Astrocyte of the cerebellum (primary cell): ENCODE results near the gene CGRRF1.

Experiments used
- DNase-seq: peaks from one replicate; pipeline ENCODE4 v3.0.0-alpha.2; 2011; ENCODE audit warnings: low read depth
- H3K4me3 ChIP-seq: 2 replicates; pipeline ENCODE4 v1.5.1; 2011; ENCODE audit warnings: mild to moderate bottlenecking, low read depth, low read length, moderate library complexity
- in situ Hi-C: cut with HindIII; loops from 2 replicates; pipeline ENCODE4 v1.10.0; 2017; ENCODE audit warnings: low sequenced_read_pairs
- TF ChIP-seq, protein P1 (sequence below): IDR thresholded peaks from 2 replicates; pipeline ENCODE4 v1.5.1; 2012; ENCODE audit warnings: low read length, low read depth, moderate library complexity, mild to moderate bottlenecking; ENCODE audit errors: missing control alignments

The CGRRF1 gene

DNA sequence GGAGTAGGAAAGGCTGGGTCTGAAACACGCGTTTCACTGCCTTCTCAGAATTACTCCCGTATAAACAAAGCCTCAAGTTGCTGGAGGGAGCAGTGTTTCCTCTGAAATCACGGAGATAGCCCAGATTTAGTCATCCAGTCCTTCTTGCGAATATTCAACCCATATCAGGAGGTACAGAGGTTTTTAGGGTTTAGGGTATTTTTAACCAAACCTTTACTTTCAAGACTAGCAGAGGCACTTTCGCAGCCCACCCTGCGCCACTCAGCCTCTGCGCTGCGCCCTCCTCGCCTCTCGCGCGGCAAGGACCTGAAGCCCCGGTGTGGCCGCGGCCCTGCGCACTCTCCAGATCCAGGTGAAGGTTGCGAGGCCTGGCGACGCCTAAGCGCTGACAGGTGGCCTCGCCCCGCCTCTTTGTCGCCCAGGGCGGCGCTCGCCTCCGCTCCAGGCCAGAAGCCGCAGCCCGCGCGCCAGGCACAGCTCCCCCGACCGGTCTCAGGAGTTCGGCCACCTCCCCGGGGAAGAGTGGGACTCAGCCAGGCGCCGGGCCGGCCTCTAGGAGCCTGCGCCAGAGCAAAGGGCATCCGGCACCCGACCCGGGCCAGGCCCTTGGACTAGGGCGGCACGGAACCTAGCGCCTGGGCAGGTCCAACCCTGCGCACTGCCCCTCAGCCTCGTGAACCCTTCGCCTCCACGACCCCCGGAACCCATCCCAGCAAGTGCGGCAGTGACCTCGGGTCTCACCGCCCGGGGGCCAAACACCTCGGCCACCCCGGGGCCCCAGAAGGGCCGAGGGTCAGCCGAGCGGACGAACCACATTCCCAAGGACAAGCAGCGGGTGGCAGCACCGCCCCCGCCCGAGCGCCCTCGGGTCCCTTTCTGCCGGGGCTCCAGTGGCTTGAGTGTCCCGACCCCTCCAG is 55.4 kb downstream of the CGRRF1 start:
- TF ChIP-seq, protein P1, sequence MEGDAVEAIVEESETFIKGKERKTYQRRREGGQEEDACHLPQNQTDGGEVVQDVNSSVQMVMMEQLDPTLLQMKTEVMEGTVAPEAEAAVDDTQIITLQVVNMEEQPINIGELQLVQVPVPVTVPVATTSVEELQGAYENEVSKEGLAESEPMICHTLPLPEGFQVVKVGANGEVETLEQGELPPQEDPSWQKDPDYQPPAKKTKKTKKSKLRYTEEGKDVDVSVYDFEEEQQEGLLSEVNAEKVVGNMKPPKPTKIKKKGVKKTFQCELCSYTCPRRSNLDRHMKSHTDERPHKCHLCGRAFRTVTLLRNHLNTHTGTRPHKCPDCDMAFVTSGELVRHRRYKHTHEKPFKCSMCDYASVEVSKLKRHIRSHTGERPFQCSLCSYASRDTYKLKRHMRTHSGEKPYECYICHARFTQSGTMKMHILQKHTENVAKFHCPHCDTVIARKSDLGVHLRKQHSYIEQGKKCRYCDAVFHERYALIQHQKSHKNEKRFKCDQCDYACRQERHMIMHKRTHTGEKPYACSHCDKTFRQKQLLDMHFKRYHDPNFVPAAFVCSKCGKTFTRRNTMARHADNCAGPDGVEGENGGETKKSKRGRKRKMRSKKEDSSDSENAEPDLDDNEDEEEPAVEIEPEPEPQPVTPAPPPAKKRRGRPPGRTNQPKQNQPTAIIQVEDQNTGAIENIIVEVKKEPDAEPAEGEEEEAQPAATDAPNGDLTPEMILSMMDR, result peak; percentile 9
- peak; percentile 39 for DNase-seq
- in situ Hi-C loops, result loop anchor here (5.0 kb wide), 1 partner anchor 87 kb away; no protein-coding TSS in a partner anchor
- peak overlapping the region; percentile 74 for H3K4me3 ChIP-seq

GRCh38 chr14:54565785-54566409 is 56.2 kb downstream of the CGRRF1 start:
- in situ Hi-C loops, result loop anchor here (5.0 kb wide), 1 partner anchor 86 kb away; no protein-coding TSS in a partner anchor
- TF ChIP-seq, protein P1, result no peak
- peak; percentile 80 for DNase-seq
- H3K4me3 ChIP-seq, result peak overlapping the region; percentile 74

DNA sequence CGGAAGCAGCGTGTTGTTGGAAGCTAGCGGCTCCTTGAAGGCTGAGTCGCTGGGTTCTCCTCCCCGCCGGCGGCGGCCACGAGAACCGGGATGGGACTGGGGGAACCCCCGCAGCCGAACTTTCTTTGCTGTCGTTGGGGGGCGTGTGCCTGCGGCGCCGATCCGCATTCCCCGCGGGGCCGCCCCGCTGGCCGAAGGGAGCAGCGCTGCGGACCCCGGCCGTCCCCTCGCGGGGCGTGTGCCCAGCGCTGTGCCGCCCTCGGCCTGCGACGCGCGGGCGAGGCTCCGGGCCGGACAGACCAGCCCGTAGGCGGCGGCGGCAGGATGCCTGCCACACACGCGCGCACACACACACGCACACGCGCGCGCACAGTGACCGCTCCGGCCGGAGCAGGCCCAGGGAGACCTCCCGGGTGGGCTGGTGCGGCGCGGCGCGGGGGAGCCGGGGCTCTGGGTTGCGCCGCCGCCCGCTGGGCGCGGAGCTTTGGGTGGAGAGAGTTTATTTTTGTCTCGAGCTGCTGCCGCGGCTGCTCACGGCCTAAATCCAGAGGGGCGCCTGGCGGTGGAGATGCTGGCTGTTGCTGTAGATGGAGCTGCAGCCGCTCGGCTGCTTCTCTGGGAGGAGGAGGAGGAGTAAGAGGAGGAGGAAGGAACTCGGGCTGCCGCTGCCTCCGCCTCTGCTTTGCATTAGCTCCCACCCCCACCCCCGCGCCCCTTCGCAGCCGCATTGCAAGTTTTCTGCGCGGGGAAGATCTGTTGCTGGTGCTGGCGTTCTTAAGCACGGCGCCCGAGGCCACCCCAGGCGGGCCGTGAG is 56.9 kb downstream of the CGRRF1 start, which contains the start of gene SAMD4A:
SAMD4A (plus strand) TSS at position 719 of the 814 bp plus-strand sequence. CDS start 789 bp downstream, outside the sequence.
- H3K4me3 ChIP-seq, result peak within 1 kb of the TSS; percentile 74
- peak; percentile 66 for DNase-seq
- in situ Hi-C loops, result loop anchor here (5.0 kb wide), 1 partner anchor 86 kb away; no protein-coding TSS in a partner anchor
- TF ChIP-seq, protein P1, result peak; percentile 19

DNA sequence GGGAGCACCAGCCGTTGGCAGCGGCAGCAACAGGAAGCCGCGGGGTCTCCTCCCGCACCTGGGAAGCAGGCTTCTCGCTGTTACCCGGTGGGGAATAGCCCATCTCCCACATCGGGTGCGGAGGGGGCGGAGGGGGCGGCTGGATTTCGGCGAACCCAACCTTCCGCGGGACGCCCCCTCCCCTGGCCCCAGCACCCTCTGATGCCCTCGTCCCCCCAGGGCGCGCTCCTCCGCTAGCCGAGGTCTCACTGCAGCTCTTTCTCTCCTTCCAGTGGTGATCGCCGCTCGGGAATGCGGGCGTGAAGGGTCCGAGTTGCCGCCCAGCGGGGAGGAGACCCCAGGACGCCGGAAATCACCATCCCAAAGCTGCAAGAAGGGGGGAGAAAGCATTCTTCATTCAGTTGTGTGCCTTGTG is 57.5 kb downstream of the CGRRF1 start:
- H3K4me3 ChIP-seq, result peak overlapping the region; percentile 74
- in situ Hi-C loops, result loop anchor here (5.0 kb wide), 1 partner anchor 85 kb away; no protein-coding TSS in a partner anchor
- no peak for DNase-seq
- TF ChIP-seq, protein P1, result no peak

DNA sequence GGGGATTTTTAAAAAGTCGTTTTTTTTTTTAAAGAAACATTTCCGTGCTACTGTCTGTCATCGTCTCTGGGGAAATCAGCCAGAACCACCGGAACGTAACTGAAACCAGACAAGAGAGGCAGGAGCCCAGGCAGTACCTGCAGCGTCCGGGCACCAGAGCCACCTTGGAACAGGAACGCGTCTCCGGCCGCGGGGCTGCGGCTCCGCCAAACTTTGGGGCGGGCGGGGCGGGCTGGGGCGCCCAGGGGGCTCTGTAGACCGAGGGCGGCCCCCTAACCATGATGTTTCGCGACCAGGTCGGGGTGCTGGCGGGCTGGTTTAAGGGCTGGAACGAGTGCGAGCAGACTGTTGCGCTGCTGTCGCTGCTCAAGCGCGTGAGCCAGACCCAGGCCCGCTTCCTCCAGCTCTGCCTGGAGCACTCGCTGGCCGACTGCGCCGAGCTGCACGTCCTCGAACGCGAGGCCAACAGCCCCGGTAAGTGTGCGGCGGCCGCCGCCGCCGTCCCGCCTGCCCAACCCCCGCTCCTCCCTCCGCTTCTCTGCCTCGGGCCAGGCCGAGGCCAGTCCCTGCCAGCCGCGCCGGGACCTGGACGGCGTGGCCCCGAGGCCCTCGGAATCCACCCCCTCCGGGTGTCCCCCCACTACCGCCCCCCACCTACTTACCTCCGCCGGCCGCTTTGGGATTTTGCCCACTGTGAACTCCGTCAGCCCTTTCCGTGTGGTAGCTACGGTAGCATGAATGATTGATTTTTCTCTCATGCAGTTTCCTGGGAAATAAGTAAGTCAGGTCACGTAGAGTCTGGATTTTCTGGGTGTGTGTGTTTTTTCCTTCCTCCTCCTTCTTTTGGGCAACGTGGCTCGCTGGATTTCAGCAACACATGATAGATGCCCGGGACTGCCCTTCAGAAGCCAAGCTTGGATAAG is 58.2 kb downstream of the CGRRF1 start:
- TF ChIP-seq, protein P1, result no peak
- in situ Hi-C loops, result loop anchor here (5.0 kb wide), 1 partner anchor 84 kb away; no protein-coding TSS in a partner anchor
- H3K4me3 ChIP-seq, result peak overlapping the region; percentile 74
- no peak for DNase-seq
